HepG2 (cell line): ENCODE measurements around the gene SYNJ2. TPM values are rescaled to one million over a fixed set of nuclear protein-coding genes. Genes with fewer than 3 reads are reported as not detected.

Source experiments
- AGO1 ChIP-seq: fragments of 200-400 bp; formaldehyde crosslinking; IDR thresholded peaks from 2 replicates; pipeline ENCODE4 v1.6.1; 2017; ENCODE audit warnings: mild to moderate bottlenecking, low read depth, low read length, moderate library complexity; ENCODE audit not compliant: poor library complexity, severe bottlenecking
- CENPT ChIP-seq: sonication (generic); formaldehyde crosslinking; IDR thresholded peaks from 2 replicates; pipeline ENCODE4 v1.8.0; 2022; ENCODE audit warnings: low read depth, mild to moderate bottlenecking, moderate library complexity, missing genetic modification reagents
- DNMT3B ChIP-seq: conservative IDR thresholded peaks from 2 replicates; pipeline ENCODE4 v1.6.1; 2016; ENCODE audit warnings: missing biosample characterization, control low read depth
- GLI4 ChIP-seq: sonication (generic); formaldehyde crosslinking; IDR thresholded peaks from 2 replicates; pipeline ENCODE4 v1.5.1; 2020; ENCODE audit warnings: missing genetic modification reagents, mild to moderate bottlenecking, moderate library complexity, borderline replicate concordance
- HOXA5 ChIP-seq: sonication (generic); formaldehyde crosslinking; IDR thresholded peaks from 2 replicates; pipeline ENCODE4 v1.4.0; 2020; ENCODE audit warnings: missing genetic modification reagents
- MBNL3 ChIP-seq: fragments of 250-450 bp; sonication (Bioruptor Pico); conservative IDR thresholded peaks from 2 replicates; pipeline ENCODE4 v1.8.0; 2022; ENCODE audit warnings: mild to moderate bottlenecking, inconsistent platforms
- MED1 ChIP-seq: sonication (generic); formaldehyde crosslinking; IDR thresholded peaks from 2 replicates; pipeline ENCODE4 v1.4.0; 2020; ENCODE audit warnings: missing genetic modification reagents
- NR2F1 ChIP-seq, 2 experiments: fragments of 450-650 bp in 1 of 2; formaldehyde crosslinking in 1 of 2; IDR thresholded peaks; 2 replicates each; pipeline versions ENCODE4 v1.5.0 to v1.6.1; 2016 to 2020; ENCODE audit warnings: mild to moderate bottlenecking in 1 of 2, missing compliant biosample characterization in 1 of 2, missing genetic modification reagents in 1 of 2, moderate library complexity in 1 of 2
- RERE ChIP-seq: IDR thresholded peaks from 2 replicates; pipeline ENCODE4 v1.6.1; 2016; ENCODE audit warnings: low read depth, missing genetic modification reagents, missing compliant biosample characterization
- RNF2 ChIP-seq: fragments of 450-650 bp; conservative IDR thresholded peaks from 2 replicates; pipeline ENCODE4 v1.6.1; 2016; ENCODE audit warnings: low read depth
- SIN3A ChIP-seq: IDR thresholded peaks from 2 replicates; pipeline ENCODE4 v1.6.1; 2011; ENCODE audit warnings: low read depth, mild to moderate bottlenecking, control low read depth, low read length, borderline replicate concordance
- SSRP1 ChIP-seq: IDR thresholded peaks from 2 replicates; pipeline ENCODE4 v1.6.1; 2016; ENCODE audit warnings: control low read depth
- TAF15 ChIP-seq: fragments of 200-400 bp; formaldehyde crosslinking; IDR thresholded peaks from one replicate; pipeline ENCODE4 v1.6.1; 2018; ENCODE audit warnings: mild to moderate bottlenecking, low read depth, low read length; ENCODE audit not compliant: poor library complexity, severe bottlenecking
- TEF ChIP-seq: sonication (generic); formaldehyde crosslinking; IDR thresholded peaks from 2 replicates; pipeline ENCODE4 v1.5.0; 2020; ENCODE audit warnings: missing genetic modification reagents
- ZNF30 ChIP-seq: sonication (generic); formaldehyde crosslinking; IDR thresholded peaks from 2 replicates; pipeline ENCODE4 v1.5.0; 2020; ENCODE audit warnings: mild to moderate bottlenecking, missing genetic modification reagents
- ZNF484 ChIP-seq: sonication (generic); formaldehyde crosslinking; IDR thresholded peaks from 2 replicates; pipeline ENCODE4 v1.5.1; 2020; ENCODE audit warnings: mild to moderate bottlenecking, low read depth, missing genetic modification reagents, borderline replicate concordance
- polyA plus RNA-seq, 8 experiments: library from polyadenylated mRNA; depleted of rRNA in 3 of 8; stranded (reverse) in 7 of 8; unstranded in 1 of 8; fragments of >200 nt; fragmentation: Illumina TruSeq in 4 of 8; extraction: Trizol in 4 of 8; gene quantifications; 2 replicates each; pipeline versions ENCODE4 v1.2.1 to v1.2.3, GENCODE V29; 2011 to 2016; ENCODE audit warnings: low read depth in 4 of 8, missing spikeins in 1 of 8, mixed read lengths in 1 of 8; ENCODE audit not compliant: insufficient read depth in 1 of 8
- total RNA-seq, 5 experiments: library from RNA; depleted of rRNA; stranded (reverse); fragments of >200 nt; fragmentation: Illumina TruSeq; extraction: Trizol; gene quantifications; 2 replicates each; pipeline ENCODE4 v1.2.3, GENCODE V29; 2016; ENCODE audit warnings: low read depth in 1 of 5
- TF ChIP-seq, protein P1 (sequence below): sonication (generic); formaldehyde crosslinking; IDR thresholded peaks from 2 replicates; pipeline ENCODE4 v1.9.0; 2021; ENCODE audit warnings: missing genetic modification reagents, borderline replicate concordance
- TF ChIP-seq, protein P2 (sequence below): sonication (generic); formaldehyde crosslinking; IDR thresholded peaks from 2 replicates; pipeline ENCODE4 v1.4.0; 2020; ENCODE audit warnings: missing genetic modification reagents, borderline replicate concordance

Gene SYNJ2
- total and polyA plus RNA-seq, 2 of the 13 experiments (the other 11 are each of a cell fraction or from before 2014, with no cell fraction given), result 39.1 to 57.6 TPM

DNA sequence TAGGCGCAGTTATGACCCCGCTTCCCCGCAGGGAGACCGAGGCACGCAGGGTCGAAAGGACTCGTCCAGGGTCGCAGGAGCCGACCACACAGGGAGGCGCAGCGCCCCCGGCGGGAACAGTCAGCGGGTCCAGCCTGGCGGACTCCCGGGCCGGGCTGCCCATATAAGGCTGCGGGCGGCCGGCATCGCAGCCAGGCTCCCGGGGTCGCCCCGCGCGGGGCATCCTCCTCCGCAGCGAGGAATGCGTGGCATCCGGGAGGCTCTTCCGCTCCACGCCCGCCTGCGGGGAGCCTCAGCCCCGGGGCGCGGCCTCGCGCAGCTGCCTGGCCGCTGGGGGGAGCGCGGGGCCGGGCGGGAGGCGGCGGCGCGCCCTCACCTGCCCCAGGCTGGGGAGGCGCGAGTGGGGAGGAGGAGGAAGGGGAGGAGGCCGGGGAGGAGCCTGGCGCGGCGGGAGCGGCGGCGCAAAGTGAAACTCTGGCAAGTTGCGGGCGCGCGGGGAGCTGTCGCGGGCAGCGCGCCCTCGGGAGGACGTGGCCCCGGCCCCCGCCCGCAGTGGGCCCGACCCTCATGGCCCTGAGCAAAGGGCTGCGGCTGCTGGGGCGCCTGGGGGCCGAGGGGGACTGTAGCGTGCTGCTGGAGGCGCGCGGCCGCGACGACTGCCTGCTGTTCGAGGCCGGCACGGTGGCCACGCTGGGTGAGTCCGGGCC is at the start of gene SYNJ2 (continued):
- peak in 1 of 2 experiments; percentile 49; a peak in 1 of 4 replicates for TF ChIP-seq NR2F1 (CRISPR knock-in tag; IDR thresholded peaks at IDR 0.05)
- TF ChIP-seq ZNF484 (CRISPR knock-in tag), result no peak; the same call in 1 of the 2 replicates
- no peak for TF ChIP-seq MBNL3 (CRISPR knock-in tag)
- no peak for TF ChIP-seq TEF
- TF ChIP-seq SIN3A, result peak; percentile 15; the same call in 1 of the 2 replicates
- TF ChIP-seq, protein P1, sequence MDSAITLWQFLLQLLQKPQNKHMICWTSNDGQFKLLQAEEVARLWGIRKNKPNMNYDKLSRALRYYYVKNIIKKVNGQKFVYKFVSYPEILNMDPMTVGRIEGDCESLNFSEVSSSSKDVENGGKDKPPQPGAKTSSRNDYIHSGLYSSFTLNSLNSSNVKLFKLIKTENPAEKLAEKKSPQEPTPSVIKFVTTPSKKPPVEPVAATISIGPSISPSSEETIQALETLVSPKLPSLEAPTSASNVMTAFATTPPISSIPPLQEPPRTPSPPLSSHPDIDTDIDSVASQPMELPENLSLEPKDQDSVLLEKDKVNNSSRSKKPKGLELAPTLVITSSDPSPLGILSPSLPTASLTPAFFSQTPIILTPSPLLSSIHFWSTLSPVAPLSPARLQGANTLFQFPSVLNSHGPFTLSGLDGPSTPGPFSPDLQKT (CRISPR knock-in tag), result peak; percentile 37; the same call in 1 of the 2 replicates
- TF ChIP-seq DNMT3B, result 0 out of 2 replicates have a peak, but pooled peaks have one; percentile 41
- peak; percentile 49 for TF ChIP-seq RNF2
- TF ChIP-seq MED1 (CRISPR knock-in tag), result peak; percentile 79; the same call in 1 of the 2 replicates
- no peak for TF ChIP-seq RERE (CRISPR knock-in tag)
- no peak; the same call in 1 of the 2 replicates for TF ChIP-seq GLI4 (CRISPR knock-in tag)
- TF ChIP-seq, protein P2, sequence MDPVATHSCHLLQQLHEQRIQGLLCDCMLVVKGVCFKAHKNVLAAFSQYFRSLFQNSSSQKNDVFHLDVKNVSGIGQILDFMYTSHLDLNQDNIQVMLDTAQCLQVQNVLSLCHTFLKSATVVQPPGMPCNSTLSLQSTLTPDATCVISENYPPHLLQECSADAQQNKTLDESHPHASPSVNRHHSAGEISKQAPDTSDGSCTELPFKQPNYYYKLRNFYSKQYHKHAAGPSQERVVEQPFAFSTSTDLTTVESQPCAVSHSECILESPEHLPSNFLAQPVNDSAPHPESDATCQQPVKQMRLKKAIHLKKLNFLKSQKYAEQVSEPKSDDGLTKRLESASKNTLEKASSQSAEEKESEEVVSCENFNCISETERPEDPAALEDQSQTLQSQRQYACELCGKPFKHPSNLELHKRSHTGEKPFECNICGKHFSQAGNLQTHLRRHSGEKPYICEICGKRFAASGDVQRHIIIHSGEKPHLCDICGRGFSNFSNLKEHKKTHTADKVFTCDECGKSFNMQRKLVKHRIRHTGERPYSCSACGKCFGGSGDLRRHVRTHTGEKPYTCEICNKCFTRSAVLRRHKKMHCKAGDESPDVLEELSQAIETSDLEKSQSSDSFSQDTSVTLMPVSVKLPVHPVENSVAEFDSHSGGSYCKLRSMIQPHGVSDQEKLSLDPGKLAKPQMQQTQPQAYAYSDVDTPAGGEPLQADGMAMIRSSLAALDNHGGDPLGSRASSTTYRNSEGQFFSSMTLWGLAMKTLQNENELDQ (CRISPR knock-in tag), result no peak
- no peak for TF ChIP-seq SSRP1 (CRISPR knock-in tag)
- TF ChIP-seq CENPT (CRISPR knock-in tag), result peak; percentile 84
- TF ChIP-seq HOXA5 (CRISPR knock-in tag), result no peak
- TF ChIP-seq AGO1, result peak; percentile 19
- TF ChIP-seq ZNF30, result no peak
- peak; percentile 62 for TF ChIP-seq TAF15
